Measurements from ENCODE around the gene LIN7A. TPM values are rescaled to one million over a fixed set of nuclear protein-coding genes. Genes with fewer than 3 reads are reported as not detected.

The LIN7A gene
- total and polyA plus RNA-seq, 7 donors, result 0.60 to 10.7 (median 4.6) TPM

DNA sequence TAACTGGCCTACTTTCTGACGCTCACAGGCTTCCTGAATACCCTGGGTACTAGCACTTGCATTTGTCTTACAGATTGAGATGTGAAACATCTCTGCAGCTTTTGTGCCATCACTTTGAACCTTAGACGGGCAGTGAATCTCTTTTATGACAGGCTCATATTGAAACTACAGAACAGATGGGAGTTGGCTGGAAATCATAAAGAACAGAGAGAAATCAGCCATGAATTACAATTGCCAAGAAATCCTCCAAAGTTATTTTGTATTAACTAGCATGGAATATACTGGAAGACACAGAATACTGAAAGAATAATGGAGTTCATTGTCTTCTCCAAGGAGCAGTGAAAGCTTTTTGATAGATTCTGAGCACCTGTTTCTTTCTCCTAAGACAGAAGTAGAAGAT lies 188.3 kb downstream of the LIN7A start:
- Histone ChIP-seq H3K4me1 (no peaks in the 10 kb centered on the region), H3K4me3 (no peak overlapping the region), H3K27ac (no peak overlapping the region), H3K27me3 (no peaks in the 10 kb centered on the region), H3K36me3 (no peaks in the 10 kb centered on the region), H3K9me3 (no peaks in the 10 kb centered on the region)
- intact Hi-C loops (cut with DNase I), result no loop called here
- no peak for DNase-seq
- TF ChIP-seq EP300 (IDR thresholded peaks at IDR 0.05) (no peak), POLR2AphosphoS5 (IDR thresholded peaks at IDR 0.05) (no peak)
- TF ChIP-seq, protein P1, sequence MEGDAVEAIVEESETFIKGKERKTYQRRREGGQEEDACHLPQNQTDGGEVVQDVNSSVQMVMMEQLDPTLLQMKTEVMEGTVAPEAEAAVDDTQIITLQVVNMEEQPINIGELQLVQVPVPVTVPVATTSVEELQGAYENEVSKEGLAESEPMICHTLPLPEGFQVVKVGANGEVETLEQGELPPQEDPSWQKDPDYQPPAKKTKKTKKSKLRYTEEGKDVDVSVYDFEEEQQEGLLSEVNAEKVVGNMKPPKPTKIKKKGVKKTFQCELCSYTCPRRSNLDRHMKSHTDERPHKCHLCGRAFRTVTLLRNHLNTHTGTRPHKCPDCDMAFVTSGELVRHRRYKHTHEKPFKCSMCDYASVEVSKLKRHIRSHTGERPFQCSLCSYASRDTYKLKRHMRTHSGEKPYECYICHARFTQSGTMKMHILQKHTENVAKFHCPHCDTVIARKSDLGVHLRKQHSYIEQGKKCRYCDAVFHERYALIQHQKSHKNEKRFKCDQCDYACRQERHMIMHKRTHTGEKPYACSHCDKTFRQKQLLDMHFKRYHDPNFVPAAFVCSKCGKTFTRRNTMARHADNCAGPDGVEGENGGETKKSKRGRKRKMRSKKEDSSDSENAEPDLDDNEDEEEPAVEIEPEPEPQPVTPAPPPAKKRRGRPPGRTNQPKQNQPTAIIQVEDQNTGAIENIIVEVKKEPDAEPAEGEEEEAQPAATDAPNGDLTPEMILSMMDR (IDR thresholded peaks at IDR 0.05), result no peak
- 45 to 69% methylated on average over 2 of the region's 2 CpGs for WGBS, 2 donors

DNA sequence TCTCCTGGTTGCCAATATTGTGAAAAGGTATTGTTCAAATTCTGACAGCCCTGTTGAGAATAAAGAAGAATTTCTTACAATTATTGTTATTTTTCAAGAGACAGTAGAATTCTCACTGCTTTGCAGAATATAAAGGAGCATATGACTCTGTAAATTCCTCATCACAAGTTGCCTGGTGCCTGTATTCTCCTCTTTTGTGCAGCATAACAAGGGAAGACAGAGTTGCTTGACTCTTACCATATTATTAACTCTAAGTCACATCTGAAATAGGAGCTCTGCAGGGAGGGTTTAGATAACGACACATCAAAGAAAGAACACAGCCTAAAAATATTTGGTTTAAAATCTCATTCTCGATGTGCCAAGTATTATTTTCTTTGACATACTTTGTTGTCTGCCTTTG lies 189.9 kb downstream of the LIN7A start:
- Histone ChIP-seq H3K4me1 (no peaks in the 10 kb centered on the region), H3K4me3 (no peak overlapping the region), H3K27me3 (no peaks in the 10 kb centered on the region), H3K27ac (no peak overlapping the region), H3K36me3 (no peaks in the 10 kb centered on the region), H3K9me3 (no peaks in the 10 kb centered on the region)
- no peak for DNase-seq
- intact Hi-C loops (cut with DNase I), result no loop called here
- 81 to 85% methylated on average over 2 of the region's 2 CpGs for WGBS, 2 donors
- no peak for TF ChIP-seq EP300 (IDR thresholded peaks at IDR 0.05)
- TF ChIP-seq, protein P1 (IDR thresholded peaks at IDR 0.05), result no peak
- TF ChIP-seq POLR2AphosphoS5 (IDR thresholded peaks at IDR 0.05), result no peak
- TF ChIP-seq POLR2A (IDR thresholded peaks at IDR 0.05), result no peak

DNA sequence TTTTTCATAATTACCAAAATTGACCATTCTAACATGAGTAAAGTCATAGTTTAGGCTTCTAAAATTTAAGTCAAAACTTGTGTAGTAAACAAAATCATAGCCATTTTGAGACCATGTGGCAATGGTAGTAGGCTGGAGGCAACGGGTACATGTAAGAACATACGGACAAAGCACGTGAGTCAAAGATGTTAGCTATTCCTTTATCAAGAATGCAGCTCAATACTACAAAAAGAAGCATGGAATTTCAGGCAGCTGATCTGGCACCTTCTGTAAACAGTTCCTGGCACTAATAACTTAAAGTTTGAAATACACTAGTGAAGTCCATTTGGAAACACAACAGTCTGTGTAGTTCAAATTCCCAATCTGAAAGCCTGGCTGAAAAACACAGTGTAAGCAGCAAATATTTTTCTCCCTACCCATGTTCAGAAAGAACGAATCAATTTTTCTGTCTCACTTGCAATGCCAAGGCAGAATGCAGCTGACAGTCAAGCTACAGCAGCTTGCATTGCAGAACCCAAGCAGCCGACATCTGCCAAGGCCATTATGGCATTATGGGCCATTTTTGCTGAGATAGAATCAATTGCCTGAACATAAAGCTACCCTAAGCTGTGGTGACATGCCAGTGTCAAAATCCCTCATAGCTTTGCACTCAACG lies 191.8 kb downstream of the LIN7A start:
- no peak for DNase-seq
- Histone ChIP-seq H3K27ac (no peak overlapping the region), H3K9me3 (no peaks in the 10 kb centered on the region), H3K36me3 (no peaks in the 10 kb centered on the region), H3K27me3 (no peaks in the 10 kb centered on the region), H3K4me1 (no peaks in the 10 kb centered on the region), H3K4me3 (no peak overlapping the region)
- TF ChIP-seq POLR2AphosphoS5 (IDR thresholded peaks at IDR 0.05) (no peak), POLR2A (IDR thresholded peaks at IDR 0.05) (no peak), EP300 (IDR thresholded peaks at IDR 0.05) (no peak)
- TF ChIP-seq, protein P1 (IDR thresholded peaks at IDR 0.05), result no peak
- 73 to 74% methylated on average over 6 of the region's 6 CpGs for WGBS, 2 donors
- intact Hi-C loops (cut with DNase I), result no loop called here

Small RNAs within 50 kb of the gene (small RNA-seq; reads per million reads assigned to genes)
- gene MIR617 (0 reads per million in 3 donors), gene MIR618 (0 to 0.12 (median 0) reads per million in 3 donors)

Other genes with a start within 250 kb of the LIN7A start
- not detected for gene MYF6, start 230.3 kb downstream of the LIN7A start, total RNA-seq
- gene MYF6, start 230.3 kb downstream of the LIN7A start, polyA plus RNA-seq, result not detected
- gene MYF5, start 221.0 kb downstream of the LIN7A start, total RNA-seq, result not detected
- not detected for gene MYF5, start 221.0 kb downstream of the LIN7A start, polyA plus RNA-seq
- 10 to 100 TPM in 3 of 4 donors, 1 to 10 TPM in 1; 9.9 to 26.7 (median 16.6) TPM for gene ACSS3, start 140.1 kb upstream of the LIN7A start, total RNA-seq
- gene ACSS3, start 140.1 kb upstream of the LIN7A start, polyA plus RNA-seq, result 1 to 10 TPM in 2 of 3 donors, under 1 TPM in 1; 0.46 to 3.0 (median 1.9) TPM